HTR-8/SVneo (cell line): ENCODE measurements around the gene EPHA4.

Experiments used
- DNase-seq: peaks from one replicate; pipeline ENCODE4 v3.0.0; 2011; ENCODE audit warnings: low spot score, mixed read lengths; ENCODE audit not compliant: insufficient read length
- FAIRE-seq: peaks from 2 replicates; lab custom pipeline; 2011; peaks lifted over from hg19 to GRCh38; lab: Jason Lieb, UNC

Gene EPHA4

DNA sequence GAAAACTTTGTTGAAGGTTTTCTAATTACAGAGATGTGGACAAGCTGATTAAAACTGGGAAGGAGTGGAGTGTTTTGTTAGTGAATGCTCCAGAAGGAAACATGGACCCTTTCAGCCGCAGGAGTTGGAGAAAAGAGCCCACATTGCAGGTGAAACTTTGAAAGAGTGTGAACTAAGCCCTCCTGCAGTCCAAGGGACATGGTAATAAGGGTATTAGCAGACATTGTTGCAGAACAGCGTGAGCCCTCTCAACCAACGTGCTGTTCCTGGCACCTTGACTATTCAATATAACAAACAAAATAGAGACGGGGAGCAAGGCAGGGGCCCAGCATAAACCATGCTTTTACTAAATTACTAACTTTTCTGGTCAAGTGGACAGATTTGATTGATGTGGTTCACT lies 122.7 kb downstream of the EPHA4 start:
- DNase-seq (no peak), FAIRE-seq (no peak)

DNA sequence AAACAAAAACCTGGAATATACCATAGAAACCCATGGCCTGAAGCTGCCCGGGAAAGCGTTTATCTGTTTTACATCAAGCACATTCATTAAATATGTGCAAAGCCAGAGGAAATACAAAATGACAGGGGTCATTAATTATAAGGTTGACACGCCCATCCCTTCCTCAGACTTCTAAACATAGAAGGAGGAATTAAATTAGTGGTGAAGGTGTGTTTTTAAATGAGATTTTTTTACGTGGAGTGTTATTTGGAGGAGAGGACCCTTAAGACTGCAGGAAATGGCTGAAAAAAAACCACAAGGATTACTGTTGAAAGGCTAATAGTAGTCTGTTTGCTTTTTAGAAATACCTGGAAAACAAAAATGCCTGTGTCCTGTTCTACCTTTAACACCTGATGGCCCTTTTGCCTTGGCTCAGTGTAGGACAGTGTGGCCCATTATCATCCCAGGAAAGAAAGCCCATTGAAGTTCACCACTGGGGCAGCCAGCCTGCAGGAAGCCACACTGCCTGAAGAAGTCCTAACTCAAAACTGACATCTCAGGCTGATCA lies 123.2 kb downstream of the EPHA4 start:
- DNase-seq (no peak), FAIRE-seq (no peak)

DNA sequence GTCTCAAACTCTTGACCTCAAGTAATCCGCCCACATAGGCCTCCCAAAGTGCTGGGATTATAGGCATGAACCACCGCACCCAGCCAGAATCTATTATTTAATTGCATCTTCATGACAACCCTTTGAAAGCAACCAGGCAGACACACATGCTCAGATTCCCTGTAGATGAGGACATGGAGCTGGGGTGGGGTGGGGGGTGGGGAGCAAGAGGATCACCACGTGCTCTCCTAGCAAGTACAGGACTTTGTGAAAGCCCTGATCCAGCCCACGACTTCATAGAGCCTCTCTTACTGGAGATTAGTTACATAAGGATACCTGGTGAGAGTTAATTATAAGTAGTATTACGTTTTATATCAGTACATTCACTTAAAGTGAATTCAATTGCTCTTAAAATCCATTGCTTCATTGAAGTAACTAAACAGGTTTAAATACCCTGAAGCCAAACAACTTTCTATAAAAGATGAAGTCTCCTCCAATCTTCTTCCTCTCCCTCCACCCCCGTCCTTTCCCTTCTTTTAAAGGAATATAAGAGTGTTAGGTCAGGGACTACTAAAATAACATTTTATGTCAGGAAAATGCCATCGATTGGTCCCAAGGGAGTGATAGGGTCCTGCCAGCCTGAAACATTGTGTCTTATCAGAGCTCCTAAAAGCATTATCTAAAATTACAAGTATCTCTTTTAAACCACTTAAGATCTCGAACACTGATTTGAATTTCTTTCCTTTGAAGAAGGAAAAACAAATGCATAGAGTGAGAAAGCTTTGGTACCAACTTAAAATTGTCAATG lies 123.9 kb downstream of the EPHA4 start:
- DNase-seq (no peak), FAIRE-seq (no peak)

DNA sequence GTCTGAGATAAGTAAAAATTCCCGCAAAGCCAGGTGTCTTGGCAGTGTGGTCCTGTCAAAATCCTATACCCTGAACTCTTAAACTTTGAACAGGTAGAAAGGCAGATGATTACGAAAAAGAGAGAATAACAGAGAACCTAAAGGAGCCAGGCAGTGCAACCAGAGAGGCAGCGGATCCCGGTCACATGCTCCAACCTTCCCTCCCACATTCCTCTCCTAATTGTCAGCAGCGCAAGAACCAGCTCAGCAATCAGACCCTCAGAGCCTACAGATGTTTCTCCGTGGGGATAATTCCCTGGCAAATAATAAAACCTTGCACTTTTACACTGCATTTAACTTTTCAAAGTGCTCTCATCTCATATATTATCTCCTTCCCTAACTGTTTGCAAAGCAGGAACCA lies 124.8 kb downstream of the EPHA4 start:
- no peak for FAIRE-seq
- no peak for DNase-seq

DNA sequence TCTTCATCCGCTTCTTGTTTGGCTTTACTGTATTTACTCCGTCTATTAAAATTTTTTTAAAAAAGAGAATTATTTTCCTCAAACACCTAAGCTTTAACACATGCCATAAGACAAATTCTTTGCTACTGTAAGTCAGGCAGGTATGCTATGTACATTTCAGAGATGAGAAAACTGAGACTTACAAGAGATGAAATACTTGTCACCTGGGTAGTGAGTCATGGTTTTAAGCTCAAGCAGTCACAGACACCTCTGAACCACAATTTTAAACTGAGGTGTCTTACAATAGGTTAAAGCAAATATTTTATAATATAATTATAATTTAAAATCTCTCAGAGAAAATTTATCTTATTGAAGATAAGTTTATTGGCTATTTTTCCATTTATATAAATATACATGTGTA lies 126.0 kb downstream of the EPHA4 start:
- FAIRE-seq: no peak
- no peak for DNase-seq

GRCh38 chr2:221444106-221444505 lies 128.0 kb downstream of the EPHA4 start:
- DNase-seq: peak; percentile 9
- FAIRE-seq: no peak

GRCh38 chr2:221443645-221444044 lies 128.5 kb downstream of the EPHA4 start:
- FAIRE-seq: no peak
- DNase-seq: no peak

- DNase-seq: no peak
- no peak for FAIRE-seq
These were observed 130.0 kb downstream of the EPHA4 start for GRCh38 chr2:221442128-221442527.

- FAIRE-seq (no peak), DNase-seq (no peak)
These were observed 132.2 kb downstream of the EPHA4 start for GRCh38 chr2:221439761-221440479.

GRCh38 chr2:221437056-221437455 lies 135.0 kb downstream of the EPHA4 start:
- DNase-seq (no peak), FAIRE-seq (no peak)

DNA sequence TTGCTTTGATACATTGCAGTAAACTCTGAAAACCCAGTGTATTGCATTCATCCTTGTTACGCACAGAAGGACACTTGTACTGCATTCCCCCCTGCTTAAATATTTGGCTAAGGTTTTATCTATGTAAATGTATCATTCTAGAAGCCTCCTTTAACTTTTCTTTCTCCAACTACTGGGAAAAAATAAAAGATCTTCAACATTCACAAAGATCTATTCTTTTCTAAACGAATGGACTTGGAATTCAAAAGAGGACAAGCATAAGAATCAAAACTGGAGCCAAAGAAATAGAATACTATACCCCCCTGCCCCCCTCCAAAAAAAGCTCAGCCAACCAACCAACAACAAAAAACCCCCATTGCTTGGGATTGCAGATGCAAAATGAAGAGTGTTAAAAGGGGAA lies 136.9 kb downstream of the EPHA4 start:
- DNase-seq: no peak
- FAIRE-seq: no peak

DNA sequence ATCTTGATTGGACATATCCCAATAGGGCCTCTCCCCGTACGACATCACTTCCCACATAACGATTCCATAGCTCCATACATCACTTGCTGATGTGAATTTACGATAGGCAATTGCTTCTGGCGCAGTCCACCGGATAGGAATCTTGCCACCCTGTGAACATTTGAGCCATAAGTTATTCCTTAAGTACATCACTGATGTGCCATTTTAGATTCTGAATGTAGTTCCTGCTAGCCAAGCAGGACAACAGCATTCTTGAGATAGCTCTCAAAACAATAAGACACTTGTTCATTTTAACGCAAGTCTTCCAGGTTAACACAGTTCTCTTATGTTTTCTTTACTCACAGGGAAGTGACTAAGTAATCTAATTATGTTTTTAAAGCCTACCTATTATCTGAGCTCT lies 138.0 kb downstream of the EPHA4 start:
- DNase-seq (no peak), FAIRE-seq (no peak)

DNA sequence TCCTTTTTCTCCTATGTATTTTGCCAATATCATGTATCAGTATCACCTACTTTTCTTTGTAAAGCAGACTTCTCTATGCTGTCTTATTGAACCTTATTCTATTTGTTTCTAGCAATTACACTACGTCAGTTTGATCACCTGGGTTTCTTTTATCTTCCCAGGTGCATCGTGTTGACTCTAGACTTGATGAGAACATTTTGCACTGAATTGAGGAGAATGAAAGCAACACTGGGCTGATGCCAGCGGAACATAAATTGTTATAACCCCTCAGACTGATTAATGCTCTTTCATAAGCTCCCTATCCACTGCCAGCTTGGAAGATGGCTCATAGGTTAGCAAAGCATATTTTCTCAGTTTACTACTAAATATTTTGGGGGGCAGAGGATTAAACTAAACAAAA lies 140.6 kb downstream of the EPHA4 start:
- FAIRE-seq (no peak), DNase-seq (no peak)

DNA sequence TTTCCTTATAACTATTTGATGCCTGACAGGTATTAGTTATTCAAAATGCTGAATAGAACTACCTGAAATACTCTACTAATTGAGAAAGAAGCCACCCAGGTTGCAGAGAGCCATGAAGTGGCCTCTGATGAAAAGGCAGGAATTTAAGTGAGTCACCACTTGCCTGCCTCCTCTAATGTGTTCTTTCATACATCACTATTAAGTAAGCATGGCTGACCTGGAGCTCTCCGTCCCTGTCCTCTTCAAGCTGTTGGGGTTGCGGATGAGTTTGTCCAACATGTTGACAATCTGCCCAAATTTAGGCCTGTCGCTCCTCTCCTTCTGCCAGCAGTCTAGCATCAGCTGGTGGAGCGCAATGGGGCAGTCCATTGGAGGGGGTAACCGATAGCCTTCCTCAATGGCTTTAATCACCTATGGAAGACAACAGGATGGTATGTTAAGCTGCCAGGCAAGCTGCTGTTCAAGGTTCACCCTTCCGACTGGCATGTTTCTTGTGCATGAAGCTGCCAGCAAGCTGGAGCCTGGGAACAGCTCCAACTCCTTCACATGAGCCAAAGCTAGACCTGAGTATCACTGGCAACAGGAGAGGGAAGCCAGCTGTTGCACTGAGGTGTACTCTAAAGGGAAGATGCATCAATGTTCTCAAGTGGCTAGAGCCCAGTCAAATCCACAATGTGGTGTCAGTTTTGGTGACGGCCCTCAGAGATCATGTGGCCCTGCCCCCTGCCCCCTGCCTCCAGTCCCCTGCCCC lies 142.2 kb downstream of the EPHA4 start:
- no peak for FAIRE-seq
- DNase-seq: no peak

- FAIRE-seq: no peak
- no peak for DNase-seq
These were observed 143.2 kb downstream of the EPHA4 start for GRCh38 chr2:221428896-221429295.

DNA sequence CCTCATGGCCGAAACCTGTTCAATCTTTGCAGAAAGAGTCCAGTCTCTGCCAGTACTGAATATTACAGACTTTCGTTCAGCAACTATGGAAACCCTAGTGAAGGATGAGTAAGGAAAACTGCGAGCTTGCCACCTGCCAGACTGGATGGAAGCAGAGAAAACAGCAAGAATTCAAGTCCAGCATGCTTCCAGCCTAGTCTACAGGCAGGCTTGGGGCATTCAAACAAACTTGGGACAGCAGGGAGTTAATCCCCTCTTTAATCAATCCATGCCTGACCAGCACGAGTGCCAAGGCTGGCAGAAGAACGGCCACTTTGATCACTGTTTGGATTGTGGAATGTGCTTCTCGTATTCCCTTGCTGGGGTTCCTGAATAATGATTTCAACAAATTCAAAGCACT lies 145.2 kb downstream of the EPHA4 start:
- DNase-seq (no peak), FAIRE-seq (no peak)

DNA sequence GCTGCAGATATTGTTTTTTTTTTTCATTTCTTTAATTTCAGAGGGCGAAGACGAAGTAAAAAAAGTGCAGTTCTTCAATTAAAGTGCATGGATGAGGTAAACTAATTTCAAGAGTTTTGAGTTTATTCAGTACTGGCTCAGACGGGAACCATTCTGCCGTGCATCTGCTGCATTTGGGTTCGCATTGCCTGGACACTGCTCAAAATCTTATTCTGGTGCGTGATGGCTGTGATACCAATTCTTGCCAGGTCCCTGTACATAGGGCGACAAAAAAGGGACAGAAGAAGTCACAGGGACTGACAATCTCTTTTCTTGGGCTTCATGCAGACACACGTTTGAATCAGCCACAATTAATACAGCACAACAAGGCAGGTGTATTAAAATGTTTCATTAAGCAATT lies 146.2 kb downstream of the EPHA4 start:
- no peak for DNase-seq

GRCh38 chr2:221425353-221425752 lies 146.8 kb downstream of the EPHA4 start:
- DNase-seq (no peak), FAIRE-seq (no peak)

More for the DNA sequence above, 146.2 kb downstream of the EPHA4 start:
- FAIRE-seq: no peak

GRCh38 chr2:221423210-221423804 lies 148.8 kb downstream of the EPHA4 start:
- FAIRE-seq (no peak), DNase-seq (no peak)

DNA sequence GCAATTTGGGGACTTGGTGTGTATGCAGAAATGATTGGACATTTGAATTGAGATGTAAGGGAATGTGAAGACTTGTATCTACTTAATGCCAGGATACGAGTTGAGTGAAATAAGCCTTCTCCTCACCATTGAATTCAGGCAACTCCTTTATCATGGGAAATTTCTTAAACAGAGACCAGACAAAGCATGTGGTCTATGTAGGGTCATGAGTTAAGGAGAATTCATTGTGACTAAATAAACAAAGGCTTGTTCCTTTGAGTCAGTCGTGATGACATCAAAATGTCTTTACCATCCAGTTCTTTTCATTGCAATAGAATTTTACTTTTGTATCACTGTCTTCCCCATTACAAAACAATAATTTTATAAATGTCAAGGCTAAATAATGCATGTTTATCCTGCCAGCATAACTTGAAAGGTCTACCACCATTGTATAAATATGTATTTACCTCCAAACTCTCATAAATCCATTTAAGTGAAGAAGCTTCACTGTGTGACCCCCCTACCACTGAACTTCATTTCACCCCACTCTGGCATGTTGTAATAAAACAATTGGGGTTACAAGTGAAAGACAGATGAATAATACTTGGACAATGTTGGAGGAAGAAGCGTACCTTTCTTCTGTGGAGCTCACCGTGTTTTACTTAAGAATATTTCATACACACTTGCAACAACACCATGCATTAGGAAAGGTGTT lies 149.4 kb downstream of the EPHA4 start:
- FAIRE-seq (no peak), DNase-seq (no peak)
